ENCODE measurements around the gene GRAMD2A. TPM values are rescaled to one million over a fixed set of nuclear protein-coding genes. Genes with fewer than 3 reads are reported as not detected.

The GRAMD2A gene
- total RNA-seq, 4 donors from 2014 or later = 1.1 to 2.9 (median 2.2) TPM

- DNase-seq (ENCODE audit: low spot score in 2 of 2) = no peak
- no peaks in the 10 kb centered on the region for H3K9me3 ChIP-seq
- H3K27ac ChIP-seq = peak overlapping the region in 3 of 4 donors; percentile 9 to 82 (median 67)
- no peak for TF ChIP-seq CTCF (IDR thresholded peaks at IDR 0.05)
- no peak for TF ChIP-seq EP300 (IDR thresholded peaks at IDR 0.05)
- peaks cover 0 to 5% of the 10 kb centered on the region in 2 donors for H3K27me3 ChIP-seq
- 3 to 7% methylated on average over 32 to 35 of the region's 35 CpGs for WGBS, 2 donors
- peaks cover 0 to 30% (median 4%) of the 10 kb centered on the region in 4 donors for H3K4me1 ChIP-seq
- H3K36me3 ChIP-seq = peaks cover 0 to 36% (median 15%) of the 10 kb centered on the region in 3 donors
- H3K4me3 ChIP-seq = peak overlapping the region; percentile 40 to 78 (median 46)
Observed at GRCh38 chr15:72197041-72197459, 537 bp downstream of the GRAMD2A start.

GRCh38 chr15:72196409-72197040, 1.1 kb downstream of the GRAMD2A start:
- H3K27me3 ChIP-seq = peaks cover 0 to 5% of the 10 kb centered on the region in 2 donors
- H3K4me3 ChIP-seq = peak overlapping the region; percentile 40 to 78 (median 46)
- DNase-seq (ENCODE audit: low spot score in 2 of 2) = no peak
- peaks cover 0 to 26% (median 3%) of the 10 kb centered on the region in 4 donors for H3K4me1 ChIP-seq
- peaks cover 0 to 31% (median 12%) of the 10 kb centered on the region in 3 donors for H3K36me3 ChIP-seq
- no peaks in the 10 kb centered on the region for H3K9me3 ChIP-seq
- TF ChIP-seq POLR2A (IDR thresholded peaks at IDR 0.05) (no peak), EP300 (IDR thresholded peaks at IDR 0.05) (no peak), CTCF (IDR thresholded peaks at IDR 0.05) (no peak)
- 50 to 57% methylated on average over 13 of the region's 13 CpGs for WGBS, 2 donors
- H3K27ac ChIP-seq = peak overlapping the region in 2 of 4 donors; percentile 67 to 82

- no peak for TF ChIP-seq CTCF (IDR thresholded peaks at IDR 0.05)
- TF ChIP-seq POLR2A (IDR thresholded peaks at IDR 0.05) = no peak
- peak in 1 of 2 donors; percentile 21 for TF ChIP-seq EP300 (IDR thresholded peaks at IDR 0.05)
- Histone ChIP-seq H3K27ac (peak overlapping the region in 1 of 4 donors; percentile 5), H3K4me1 (peaks cover 0 to 16% (median 0%) of the 10 kb centered on the region in 4 donors), H3K4me3 (no peak overlapping the region), H3K9me3 (no peaks in the 10 kb centered on the region), H3K36me3 (peaks cover 0 to 16% (median 12%) of the 10 kb centered on the region in 3 donors), H3K27me3 (peaks cover 0 to 5% of the 10 kb centered on the region in 2 donors)
- DNase-seq (ENCODE audit: low spot score in 2 of 2) = no peak
- WGBS, 2 donors = 75 to 82% methylated on average over 6 of the region's 6 CpGs
Observed at GRCh38 chr15:72195101-72195511, 2.5 kb downstream of the GRAMD2A start.

GRCh38 chr15:72193836-72194396, 3.7 kb downstream of the GRAMD2A start:
- Histone ChIP-seq H3K36me3 (peaks cover 0 to 6% (median 3%) of the 10 kb centered on the region in 3 donors), H3K27me3 (peaks cover 0 to 5% of the 10 kb centered on the region in 2 donors), H3K27ac (no peak overlapping the region), H3K4me1 (peaks cover 0 to 16% (median 0%) of the 10 kb centered on the region in 4 donors), H3K4me3 (no peak overlapping the region), H3K9me3 (no peaks in the 10 kb centered on the region)
- no peak for DNase-seq (ENCODE audit: low spot score in 2 of 2)
- TF ChIP-seq EP300 (IDR thresholded peaks at IDR 0.05) (no peak), POLR2A (IDR thresholded peaks at IDR 0.05) (no peak), CTCF (IDR thresholded peaks at IDR 0.05) (no peak)
- 77 to 78% methylated on average over 8 of the region's 8 CpGs for WGBS, 2 donors

GRCh38 chr15:72192416-72192815, 5.2 kb downstream of the GRAMD2A start:
- no peaks in the 10 kb centered on the region for H3K9me3 ChIP-seq
- no peaks in the 10 kb centered on the region for H3K36me3 ChIP-seq
- no peak overlapping the region for H3K4me3 ChIP-seq
- H3K4me1 ChIP-seq = peaks cover 0 to 15% (median 0%) of the 10 kb centered on the region in 4 donors
- H3K27me3 ChIP-seq = peaks cover 0 to 11% of the 10 kb centered on the region in 2 donors
- no peak for DNase-seq (ENCODE audit: low spot score in 2 of 2)
- 37 to 46% methylated on average over 3 of the region's 3 CpGs for WGBS, 2 donors
- TF ChIP-seq POLR2A (IDR thresholded peaks at IDR 0.05) (no peak), CTCF (IDR thresholded peaks at IDR 0.05) (no peak), EP300 (IDR thresholded peaks at IDR 0.05) (no peak)
- H3K27ac ChIP-seq = no peak overlapping the region

Measured in tibial nerve (tissue), 4 donors.